NCI-H2107 treated with DMSO at 0.1 percent for 48 hours (cell line): ENCODE results near the gene CD247.
A peak's percentile ranks its signal among the peaks of the same experiment; 100 is the strongest.

Experiments
- DNase-seq: peaks from one replicate; lab custom pipeline; 2025; ENCODE audit not compliant: unreplicated experiment; lab: John Stamatoyannopoulos, UW

The CD247 gene

GRCh38 chr1:167542109-167543032 is 24.0 kb upstream of the CD247 start:
- DNase-seq: no peak

DNA sequence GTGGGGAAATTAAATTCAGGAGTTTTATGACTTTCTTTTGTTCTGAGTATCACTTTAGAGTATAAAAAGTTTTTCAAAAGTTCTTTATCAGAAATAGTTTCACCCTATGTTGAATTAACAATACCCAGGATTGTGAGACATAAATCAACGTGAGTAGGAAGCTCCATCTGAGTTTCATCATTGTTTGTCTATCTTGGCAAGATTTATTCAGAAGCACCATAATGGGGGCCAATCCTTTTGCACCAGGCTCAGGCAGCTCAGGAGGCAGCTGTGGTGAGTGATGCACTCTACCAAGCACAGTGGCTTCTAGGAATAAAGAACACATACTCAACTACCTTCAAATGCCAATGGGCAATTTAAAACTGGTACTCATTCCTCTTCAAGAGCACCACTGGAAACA is 23.3 kb upstream of the CD247 start:
- no peak for DNase-seq

DNA sequence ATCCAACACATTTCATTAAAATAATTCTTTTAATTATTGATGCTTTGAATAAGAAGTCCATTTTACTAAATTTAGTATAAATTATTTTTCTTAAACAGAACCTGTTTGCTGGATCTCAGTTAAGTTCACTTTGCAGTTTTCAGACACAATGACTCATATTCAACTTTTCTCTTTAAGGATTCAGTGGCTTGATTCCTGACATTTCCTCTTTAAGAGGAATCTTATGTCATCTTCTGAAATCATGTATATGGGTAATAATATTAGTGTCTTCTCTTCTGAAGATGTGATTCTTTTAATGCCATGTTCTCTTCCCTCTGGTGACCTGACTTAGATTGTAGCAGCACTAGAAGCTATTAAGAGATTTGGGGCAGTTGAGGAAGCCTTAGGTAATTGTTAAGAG is 22.7 kb upstream of the CD247 start:
- DNase-seq: no peak

- DNase-seq: no peak
Observed at GRCh38 chr1:167538657-167539056, 20.3 kb upstream of the CD247 start.

GRCh38 chr1:167533851-167534300 is 15.5 kb upstream of the CD247 start:
- DNase-seq: peak; percentile 64

GRCh38 chr1:167532964-167533824 is 14.9 kb upstream of the CD247 start:
- DNase-seq: no peak

- no peak for DNase-seq
Observed at GRCh38 chr1:167532375-167532774, 14.0 kb upstream of the CD247 start.

DNA sequence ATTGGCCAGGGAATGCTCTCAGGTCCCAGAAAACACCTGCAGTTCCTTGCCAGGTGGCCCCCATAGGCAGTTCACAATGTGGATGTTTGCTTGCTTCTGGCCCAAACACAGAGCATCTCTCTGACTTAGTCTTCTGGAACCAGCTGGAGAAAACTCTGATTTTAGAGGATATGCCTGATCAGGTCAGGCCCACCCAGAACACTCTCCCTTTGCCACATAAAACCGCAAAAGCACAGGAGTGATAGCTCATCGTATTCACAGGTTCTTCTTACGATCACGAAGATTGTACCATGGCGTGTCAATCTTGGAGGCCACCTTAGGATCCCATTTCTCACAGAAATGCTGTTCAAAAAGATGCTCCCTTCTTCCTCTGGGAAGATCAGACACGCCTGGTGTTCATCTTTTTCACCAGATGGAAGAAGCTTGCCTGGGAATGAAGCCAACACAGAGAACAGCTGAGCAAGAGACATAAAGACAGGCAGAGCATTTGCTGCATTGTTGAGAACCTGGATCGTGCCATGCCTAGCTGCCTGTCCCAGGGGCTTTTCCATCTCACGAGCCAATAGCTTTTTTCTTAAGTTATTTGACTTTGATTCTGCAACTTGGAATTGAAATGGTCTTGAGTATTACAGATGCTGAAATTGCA is 11.6 kb upstream of the CD247 start:
- no peak for DNase-seq

GRCh38 chr1:167528057-167528728 is 9.9 kb upstream of the CD247 start:
- no peak for DNase-seq

DNA sequence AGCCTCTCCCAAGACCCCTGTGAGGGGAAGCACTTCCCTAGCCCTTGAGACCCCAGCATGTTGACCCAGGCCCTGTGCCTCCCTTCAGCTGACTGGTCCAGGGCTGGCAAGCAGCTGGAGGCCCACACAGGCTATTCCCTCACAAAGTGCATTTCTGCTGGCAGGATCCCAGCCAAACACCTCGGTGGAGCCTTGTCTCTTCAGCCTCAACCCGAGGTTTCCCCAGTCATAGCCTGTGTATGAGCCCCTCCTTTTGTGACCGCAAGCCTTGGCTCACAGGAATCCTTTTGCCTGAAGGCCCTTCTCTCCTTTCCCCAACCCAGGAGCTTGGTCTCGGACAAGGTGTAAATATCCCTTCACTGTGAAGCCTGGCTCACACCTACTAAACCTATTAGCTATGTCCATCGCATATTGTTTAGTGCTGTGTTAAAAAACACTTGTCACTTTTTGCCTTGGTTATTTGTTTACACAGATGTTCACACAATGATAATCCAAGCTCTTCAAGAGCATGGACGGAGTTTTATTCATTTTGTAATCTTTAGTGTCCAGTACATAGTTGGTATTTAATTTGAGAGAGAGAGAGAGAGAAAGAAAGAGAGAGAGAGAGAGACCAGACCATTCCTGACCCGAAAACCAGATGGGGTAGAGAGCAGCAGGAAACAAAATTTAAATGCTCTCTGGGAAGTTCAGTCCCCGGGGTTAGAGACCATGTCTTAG is 8.5 kb upstream of the CD247 start:
- DNase-seq: peak; percentile 30

DNA sequence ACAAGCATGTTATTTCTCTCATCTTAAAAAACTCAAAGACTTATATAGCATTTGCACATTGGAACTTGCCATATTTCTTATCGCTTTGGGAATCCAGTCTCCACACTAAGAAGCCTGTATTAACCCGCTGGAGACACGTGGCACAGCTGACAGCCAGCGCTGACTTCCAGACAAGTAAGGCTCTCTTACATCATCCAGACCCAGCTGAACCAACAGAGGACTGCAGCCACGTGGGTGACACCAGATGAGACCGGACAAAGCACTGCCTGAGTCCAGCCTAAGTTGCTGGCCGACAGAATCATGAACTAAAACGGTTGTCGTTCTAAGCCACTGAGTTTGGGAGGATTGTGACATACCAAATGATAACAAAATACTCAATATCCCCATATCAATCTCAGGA is 6.3 kb upstream of the CD247 start:
- no peak for DNase-seq

GRCh38 chr1:167522246-167522645 is 3.9 kb upstream of the CD247 start:
- no peak for DNase-seq

GRCh38 chr1:167520711-167521206 is 2.4 kb upstream of the CD247 start:
- no peak for DNase-seq

- DNase-seq: no peak
Observed at GRCh38 chr1:167517535-167518330, 596 bp downstream of the CD247 start.

GRCh38 chr1:167516404-167517388 is 1.6 kb downstream of the CD247 start:
- DNase-seq: no peak

GRCh38 chr1:167515893-167516321 is 2.4 kb downstream of the CD247 start:
- no peak for DNase-seq

DNA sequence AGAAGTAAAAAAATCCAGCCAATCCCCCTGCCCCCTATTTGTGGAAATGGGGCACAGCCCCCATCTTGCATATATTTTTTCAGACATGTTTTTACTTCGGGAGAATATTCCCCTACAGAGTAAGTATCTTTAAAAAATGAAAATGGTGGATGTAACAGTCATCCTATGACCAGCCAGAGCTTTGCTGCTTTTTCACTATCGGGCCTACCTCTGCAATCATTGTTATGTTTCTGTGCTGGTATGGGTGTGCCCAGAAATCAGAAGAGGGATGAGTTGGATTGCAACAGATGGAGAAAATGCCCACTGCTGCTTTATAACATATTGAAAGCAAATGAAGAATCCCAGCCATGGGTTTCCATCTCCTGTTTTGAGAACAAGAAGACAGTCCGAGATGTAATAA is 2.9 kb downstream of the CD247 start:
- no peak for DNase-seq

- no peak for DNase-seq
Observed at GRCh38 chr1:167514288-167514687, 4.0 kb downstream of the CD247 start.
